Measurements from ENCODE around the gene ZNF768. TPM values are rescaled to one million over a fixed set of nuclear protein-coding genes. Genes with fewer than 3 reads are reported as not detected.

ZNF768 gene
- 10 to 100 TPM; 53.9 to 70.1 (median 65.9) TPM for total RNA-seq
- long read RNA-seq, donor 1, transcript ZNF768-201 (2 exons, 2,315 nt) = major isoform, 11 of 36 reads
- long read RNA-seq, donor 1, partial matches to known transcripts = 0 of 36 reads
- long read RNA-seq, donor 1, other reads (novel, unspliced or antisense) = 25 of 36 reads
- long read RNA-seq, donor 2, partial matches to known transcripts = 0 of 1 reads
- long read RNA-seq, donor 2, other reads (novel, unspliced or antisense) = 1 of 1 reads

- TF ChIP-seq, protein P1, sequence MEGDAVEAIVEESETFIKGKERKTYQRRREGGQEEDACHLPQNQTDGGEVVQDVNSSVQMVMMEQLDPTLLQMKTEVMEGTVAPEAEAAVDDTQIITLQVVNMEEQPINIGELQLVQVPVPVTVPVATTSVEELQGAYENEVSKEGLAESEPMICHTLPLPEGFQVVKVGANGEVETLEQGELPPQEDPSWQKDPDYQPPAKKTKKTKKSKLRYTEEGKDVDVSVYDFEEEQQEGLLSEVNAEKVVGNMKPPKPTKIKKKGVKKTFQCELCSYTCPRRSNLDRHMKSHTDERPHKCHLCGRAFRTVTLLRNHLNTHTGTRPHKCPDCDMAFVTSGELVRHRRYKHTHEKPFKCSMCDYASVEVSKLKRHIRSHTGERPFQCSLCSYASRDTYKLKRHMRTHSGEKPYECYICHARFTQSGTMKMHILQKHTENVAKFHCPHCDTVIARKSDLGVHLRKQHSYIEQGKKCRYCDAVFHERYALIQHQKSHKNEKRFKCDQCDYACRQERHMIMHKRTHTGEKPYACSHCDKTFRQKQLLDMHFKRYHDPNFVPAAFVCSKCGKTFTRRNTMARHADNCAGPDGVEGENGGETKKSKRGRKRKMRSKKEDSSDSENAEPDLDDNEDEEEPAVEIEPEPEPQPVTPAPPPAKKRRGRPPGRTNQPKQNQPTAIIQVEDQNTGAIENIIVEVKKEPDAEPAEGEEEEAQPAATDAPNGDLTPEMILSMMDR (IDR thresholded peaks at IDR 0.05) = no peak
- Histone ChIP-seq H3K4me1 (ENCODE audit: low read depth) (peaks cover 16% of the 10 kb centered on the region), H3K4me3 (peak within 1 kb of the TSS; percentile 61), H3K9me3 (no peaks in the 10 kb centered on the region), H3K36me3 (ENCODE audit: low read depth) (no peaks in the 10 kb centered on the region)
- peak; percentile 64 to 81 (median 74) for DNase-seq
- ATAC-seq = peak; percentile 49
- intact Hi-C loops (cut with DNase I, micrococcal nuclease) = no loop called here
These were observed at the start of gene ZNF768 for GRCh38 chr16:30526137-30526822. ZNF768 (minus strand) TSS chr16:30526566; CDS start chr16:30526413, 153 bp downstream.

GRCh38 chr16:30574678-30575077 is 48.3 kb upstream of the ZNF768 start:
- peaks cover 5% of the 10 kb centered on the region for H3K36me3 ChIP-seq (ENCODE audit: low read depth)
- intact Hi-C loops (cut with DNase I, micrococcal nuclease) = loop anchor here in 1 of 2 donors (10.0 kb wide), 1 partner anchor 60 kb away; no protein-coding TSS in a partner anchor
- TF ChIP-seq, protein P1 (IDR thresholded peaks at IDR 0.05) = no peak

DNA sequence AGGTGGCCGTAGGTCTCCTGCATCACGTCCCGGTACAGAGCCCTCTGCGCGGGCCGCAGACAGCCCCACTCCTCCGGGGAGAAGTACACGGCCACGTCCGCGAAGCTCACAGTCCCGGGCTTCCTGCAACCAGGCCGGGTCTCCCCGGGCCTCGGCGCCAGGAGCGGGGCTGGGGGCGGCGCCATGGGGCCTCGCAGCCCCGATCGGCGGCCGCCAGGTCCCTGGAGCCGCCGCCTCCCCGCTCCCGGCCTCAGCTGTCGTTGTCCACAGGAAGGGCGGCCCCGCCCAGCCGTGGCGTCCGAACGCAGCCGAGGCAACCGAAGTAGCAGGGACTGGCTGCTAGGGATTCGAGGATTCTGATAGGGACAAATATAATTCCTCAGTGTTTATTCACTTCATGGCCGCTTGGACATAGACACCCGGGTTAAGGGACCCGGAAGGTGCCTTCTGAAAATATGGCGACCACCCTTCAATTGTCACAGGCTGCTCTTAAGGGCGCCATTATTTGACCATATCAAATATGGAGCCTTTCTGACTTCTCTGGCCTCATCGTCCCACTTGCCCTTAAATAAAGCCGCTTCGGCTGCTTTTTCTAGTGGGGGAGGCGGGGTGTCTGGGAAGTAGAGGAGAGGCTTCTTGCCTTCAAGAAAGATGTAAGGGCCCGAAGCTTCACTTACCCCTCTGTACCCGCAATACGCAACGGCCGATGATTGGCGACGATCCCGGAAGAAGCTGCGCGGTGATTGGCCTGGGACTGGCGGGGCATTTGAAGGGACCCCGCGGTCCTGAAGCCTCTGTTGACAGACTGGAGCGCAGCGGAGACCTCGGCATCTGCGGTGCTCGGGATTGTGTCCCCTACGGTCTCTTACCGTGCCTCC is 45.3 kb upstream of the ZNF768 start, which contains the start of gene ZNF688:
ZNF688 (minus strand) TSS at position 270 of the 878 bp plus-strand sequence; CDS start at position 185, 85 bp downstream.
- Histone ChIP-seq H3K4me1 (ENCODE audit: low read depth) (peaks cover 33% of the 10 kb centered on the region), H3K36me3 (ENCODE audit: low read depth) (no peaks in the 10 kb centered on the region), H3K9me3 (no peaks in the 10 kb centered on the region), H3K4me3 (peak within 1 kb of the TSS; percentile 50)
- DNase-seq = peak; percentile 93 to 96 (median 95)
- intact Hi-C loops (cut with DNase I, micrococcal nuclease) = loop anchor here in 1 of 2 donors (10.0 kb wide), 1 partner anchor 63 kb away; no protein-coding TSS in a partner anchor
- TF ChIP-seq, protein P1 (IDR thresholded peaks at IDR 0.05) = no peak
- ATAC-seq = peak; percentile 86

More at GRCh38 chr16:30574678-30575077, 48.3 kb upstream of the ZNF768 start:
- no peaks in the 10 kb centered on the region for H3K9me3 ChIP-seq
- H3K4me3 ChIP-seq = no peak overlapping the region
- ATAC-seq (no peak), DNase-seq (no peak)
- H3K4me1 ChIP-seq (ENCODE audit: low read depth) = peaks cover 21% of the 10 kb centered on the region

DNA sequence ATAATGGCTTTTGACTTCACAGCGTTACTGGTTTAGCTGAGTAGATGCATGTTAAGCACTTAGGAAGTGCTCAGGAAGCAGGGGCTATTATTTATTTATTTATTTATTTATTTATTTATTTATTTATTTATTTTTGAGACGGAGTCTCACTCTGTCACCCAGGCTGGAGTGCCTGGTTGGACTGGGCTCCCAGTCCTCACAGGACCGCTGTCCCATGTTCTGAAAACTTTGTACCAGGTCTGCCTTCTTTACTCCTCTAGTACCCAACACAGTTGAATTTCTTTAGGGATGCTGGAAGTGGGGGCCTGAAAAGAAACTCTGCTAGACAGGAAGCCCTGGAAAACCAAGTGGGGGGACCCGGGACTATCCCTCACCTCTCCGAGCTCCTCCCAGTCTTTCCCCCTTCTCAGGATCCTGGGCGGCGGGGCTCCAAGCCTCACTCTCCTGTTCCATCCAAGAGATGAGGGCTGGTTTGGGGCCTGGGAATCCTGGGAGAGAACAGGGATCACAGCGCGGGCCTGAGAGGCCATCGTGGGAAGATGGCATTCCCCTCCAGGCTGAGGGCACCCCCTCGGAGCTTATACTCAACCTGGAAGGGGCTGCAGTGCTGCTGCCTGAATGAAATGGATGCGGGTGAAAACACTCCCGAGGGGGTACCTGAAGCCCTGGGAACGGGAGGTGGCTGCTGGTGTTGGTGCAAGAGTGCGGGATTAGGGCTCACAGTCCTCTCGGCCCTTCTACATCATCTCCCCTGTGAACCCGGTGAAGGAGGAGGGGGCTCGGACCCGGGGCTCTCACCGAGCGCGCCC is 44.5 kb upstream of the ZNF768 start:
- peak; percentile 6 for ATAC-seq
- TF ChIP-seq, protein P1 (IDR thresholded peaks at IDR 0.05) = no peak
- H3K4me1 ChIP-seq (ENCODE audit: low read depth) = peaks cover 33% of the 10 kb centered on the region
- intact Hi-C loops (cut with DNase I, micrococcal nuclease) = loop anchor here in 1 of 2 donors (10.0 kb wide), 1 partner anchor 64 kb away; no protein-coding TSS in a partner anchor
- DNase-seq = peak; percentile 47 to 63 (median 57)
- H3K4me3 ChIP-seq = peak overlapping the region; percentile 50
- no peaks in the 10 kb centered on the region for H3K9me3 ChIP-seq
- H3K36me3 ChIP-seq (ENCODE audit: low read depth) = no peaks in the 10 kb centered on the region
